Liver (tissue), 3 donors: ENCODE data around the gene SLBP.

Experiments
- ATF3 ChIP-seq: IDR thresholded peaks from 2 replicates; pipeline ENCODE4 v1.6.1; 2016; ENCODE audit warnings: antibody characterized with exemption
- EGR1 ChIP-seq, 2 donors: IDR thresholded peaks; 2 replicates each; pipeline ENCODE4 v1.6.1; 2016 to 2018; ENCODE audit warnings: antibody characterized with exemption in 2 of 2, low read depth in 2 of 2
- FOXA1 ChIP-seq: IDR thresholded peaks from 2 replicates; pipeline ENCODE4 v1.6.1; 2016; ENCODE audit warnings: antibody characterized with exemption
- JUND ChIP-seq, 2 donors: IDR thresholded peaks; 2 replicates each; pipeline ENCODE4 v1.6.1; 2016; ENCODE audit warnings: antibody characterized with exemption in 2 of 2
- MAX ChIP-seq: IDR thresholded peaks from 2 replicates; pipeline ENCODE4 v1.6.1; 2016; ENCODE audit warnings: antibody characterized with exemption
- RAD21 ChIP-seq, 2 donors: IDR thresholded peaks; 2 replicates each; pipeline ENCODE4 v1.6.1; 2016; ENCODE audit warnings: antibody characterized with exemption in 2 of 2, mild to moderate bottlenecking in 2 of 2
- REST ChIP-seq: IDR thresholded peaks from 2 replicates; pipeline ENCODE4 v1.6.1; 2016; ENCODE audit warnings: antibody characterized with exemption, mild to moderate bottlenecking
- SP1 ChIP-seq: IDR thresholded peaks from 2 replicates; pipeline ENCODE4 v1.6.1; 2018; ENCODE audit warnings: antibody characterized with exemption, mild to moderate bottlenecking
- TAF1 ChIP-seq: conservative IDR thresholded peaks from 2 replicates; pipeline ENCODE4 v1.6.1; 2016; ENCODE audit warnings: antibody characterized with exemption, mild to moderate bottlenecking
- ZBTB33 ChIP-seq: IDR thresholded peaks from 2 replicates; pipeline ENCODE4 v1.6.1; 2016; ENCODE audit warnings: antibody characterized with exemption
- TF ChIP-seq, protein P1 (sequence below): fragments of 150-350 bp; IDR thresholded peaks from 2 replicates; pipeline ENCODE4 v1.5.1; 2017; ENCODE audit warnings: improper control_type of control experiment, low read depth, low read length; ENCODE audit not compliant: missing input control
- donor health status: healthy.
- donor health status: healthy.

DNA sequence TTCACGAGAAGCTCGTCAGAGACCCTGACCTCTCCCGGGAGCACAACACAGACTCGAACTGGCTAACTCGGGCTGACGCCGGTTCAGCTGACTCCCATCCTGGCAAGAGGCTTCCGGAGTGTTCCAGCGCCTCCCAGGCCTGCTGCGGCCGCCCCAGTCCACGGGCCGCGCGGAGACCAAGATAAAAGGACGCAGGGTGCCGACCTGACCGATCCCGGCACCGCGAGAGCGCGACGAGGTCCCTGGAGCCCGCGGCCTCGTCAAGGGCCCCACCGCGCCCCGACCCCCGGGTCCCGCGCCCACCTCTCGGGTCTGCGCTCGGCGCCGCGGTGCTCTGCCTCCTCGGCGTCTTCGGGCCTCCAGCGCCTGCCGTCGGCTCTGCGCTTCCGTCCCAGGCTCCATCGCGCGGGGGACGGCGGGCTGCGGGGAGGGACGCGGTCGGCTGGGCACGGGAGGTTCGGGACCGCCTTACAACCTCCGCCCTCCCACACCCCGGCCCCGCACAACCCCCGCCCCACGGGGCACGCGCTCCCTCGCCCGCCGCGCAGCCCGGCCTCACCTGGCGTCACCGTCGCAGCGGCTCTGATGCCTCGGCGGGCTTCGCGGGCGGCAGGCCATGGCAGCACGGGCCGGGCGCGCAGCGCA, 426 bp downstream of the SLBP start:
- TF ChIP-seq RAD21 (IDR thresholded peaks at IDR 0.05), result no peak
- TF ChIP-seq, protein P1, sequence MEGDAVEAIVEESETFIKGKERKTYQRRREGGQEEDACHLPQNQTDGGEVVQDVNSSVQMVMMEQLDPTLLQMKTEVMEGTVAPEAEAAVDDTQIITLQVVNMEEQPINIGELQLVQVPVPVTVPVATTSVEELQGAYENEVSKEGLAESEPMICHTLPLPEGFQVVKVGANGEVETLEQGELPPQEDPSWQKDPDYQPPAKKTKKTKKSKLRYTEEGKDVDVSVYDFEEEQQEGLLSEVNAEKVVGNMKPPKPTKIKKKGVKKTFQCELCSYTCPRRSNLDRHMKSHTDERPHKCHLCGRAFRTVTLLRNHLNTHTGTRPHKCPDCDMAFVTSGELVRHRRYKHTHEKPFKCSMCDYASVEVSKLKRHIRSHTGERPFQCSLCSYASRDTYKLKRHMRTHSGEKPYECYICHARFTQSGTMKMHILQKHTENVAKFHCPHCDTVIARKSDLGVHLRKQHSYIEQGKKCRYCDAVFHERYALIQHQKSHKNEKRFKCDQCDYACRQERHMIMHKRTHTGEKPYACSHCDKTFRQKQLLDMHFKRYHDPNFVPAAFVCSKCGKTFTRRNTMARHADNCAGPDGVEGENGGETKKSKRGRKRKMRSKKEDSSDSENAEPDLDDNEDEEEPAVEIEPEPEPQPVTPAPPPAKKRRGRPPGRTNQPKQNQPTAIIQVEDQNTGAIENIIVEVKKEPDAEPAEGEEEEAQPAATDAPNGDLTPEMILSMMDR, result no peak
- TF ChIP-seq FOXA1, result no peak
- TF ChIP-seq REST, result no peak
- no peak for TF ChIP-seq MAX
- no peak for TF ChIP-seq EGR1 (IDR thresholded peaks at IDR 0.05; ENCODE audit: low read depth in 2 of 2)
- no peak for TF ChIP-seq JUND (IDR thresholded peaks at IDR 0.05)
- TF ChIP-seq TAF1, result no peak
- peak; percentile 9 for TF ChIP-seq SP1
- no peak for TF ChIP-seq ZBTB33
- TF ChIP-seq ATF3, result no peak
